ENCODE measurements around the gene SLC6A14.

Gene SLC6A14

GRCh38 chrX:116490104-116490503 lies 53.7 kb downstream of the SLC6A14 start:
- peak; percentile 0 for DNase-seq (ENCODE audit: low read depth)
- TF ChIP-seq CTCF (IDR thresholded peaks at IDR 0.05; ENCODE audit: low read depth, low read length) (no peak), MYC (IDR thresholded peaks at IDR 0.05; ENCODE audit: low read depth, low read length) (no peak), MAX (IDR thresholded peaks at IDR 0.05; ENCODE audit: low read depth, low read length) (no peak), POLR2A (IDR thresholded peaks at IDR 0.05; ENCODE audit: extremely low read depth, insufficient read length) (no peak)

GRCh38 chrX:116493271-116493670 lies 56.9 kb downstream of the SLC6A14 start:
- TF ChIP-seq MAX (IDR thresholded peaks at IDR 0.05; ENCODE audit: low read depth, low read length) = no peak
- no peak for TF ChIP-seq MYC (IDR thresholded peaks at IDR 0.05; ENCODE audit: low read depth, low read length)
- no peak overlapping the region for H3K4me3 ChIP-seq (ENCODE audit: low read depth, low read length)
- DNase-seq (ENCODE audit: low read depth) = no peak

More at GRCh38 chrX:116490104-116490503, 53.7 kb downstream of the SLC6A14 start:
- H3K4me3 ChIP-seq (ENCODE audit: low read depth, low read length) = no peak overlapping the region

- TF ChIP-seq POLR2A (IDR thresholded peaks at IDR 0.05; ENCODE audit: extremely low read depth, insufficient read length) (no peak), MYC (IDR thresholded peaks at IDR 0.05; ENCODE audit: low read depth, low read length) (no peak), CTCF (IDR thresholded peaks at IDR 0.05; ENCODE audit: low read depth, low read length) (no peak), MAX (IDR thresholded peaks at IDR 0.05; ENCODE audit: low read depth, low read length) (no peak)
- H3K4me3 ChIP-seq (ENCODE audit: low read depth, low read length) = no peak overlapping the region
- peak; percentile 0 for DNase-seq (ENCODE audit: low read depth)
Measured at GRCh38 chrX:116499780-116500179, 63.4 kb downstream of the SLC6A14 start.

Data from NB4 (cell line).